GM18502 (cell line): Measurements from ENCODE around the gene ABCA7.

Source experiments
- ATAC-seq: cut with Tn5 transposase; IDR thresholded peaks from one replicate; pipeline ENCODE4 v1.9.1; 2021; ENCODE audit warnings: mild to moderate bottlenecking; ENCODE audit not compliant: unreplicated experiment, poor library complexity

Gene ABCA7

DNA sequence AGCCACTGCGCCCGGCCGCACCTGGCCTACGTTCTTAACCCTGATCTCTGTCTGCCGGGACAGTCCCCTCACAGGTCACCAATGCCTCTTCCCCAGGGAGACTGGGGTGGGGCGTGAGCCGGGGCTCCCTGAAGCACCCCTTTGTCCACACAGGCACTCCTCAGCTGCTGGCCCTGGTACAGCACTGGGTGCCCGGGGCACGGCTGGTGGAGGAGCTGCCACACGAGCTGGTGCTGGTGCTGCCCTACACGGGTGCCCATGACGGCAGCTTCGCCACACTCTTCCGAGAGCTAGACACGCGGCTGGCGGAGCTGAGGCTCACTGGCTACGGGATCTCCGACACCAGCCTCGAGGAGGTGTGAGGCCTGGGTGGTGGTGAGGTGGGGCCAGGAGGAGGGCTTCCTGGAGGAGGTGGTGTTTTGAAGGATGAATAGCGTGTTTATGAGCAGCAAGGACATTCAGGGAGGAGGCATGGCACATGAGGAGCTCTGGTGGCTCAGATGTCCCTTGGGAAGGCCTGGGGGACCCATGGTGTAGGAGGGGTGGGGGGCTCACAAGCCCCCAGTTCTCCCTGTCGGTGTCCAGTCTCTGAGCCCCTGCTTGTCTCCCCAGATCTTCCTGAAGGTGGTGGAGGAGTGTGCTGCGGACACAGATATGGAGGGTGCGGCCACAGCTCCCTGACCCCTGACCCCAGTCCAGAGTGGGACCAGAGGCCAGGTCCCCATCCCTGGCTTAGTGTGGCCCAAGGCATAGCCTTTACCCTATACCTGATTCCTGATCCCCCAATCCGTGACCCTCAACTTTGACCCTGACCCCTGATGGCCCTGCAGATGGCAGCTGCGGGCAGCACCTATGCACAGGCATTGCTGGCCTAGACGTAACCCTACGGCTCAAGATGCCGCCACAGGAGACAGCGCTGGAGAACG is 13.5 kb downstream of the ABCA7 start:
- ATAC-seq: no peak

DNA sequence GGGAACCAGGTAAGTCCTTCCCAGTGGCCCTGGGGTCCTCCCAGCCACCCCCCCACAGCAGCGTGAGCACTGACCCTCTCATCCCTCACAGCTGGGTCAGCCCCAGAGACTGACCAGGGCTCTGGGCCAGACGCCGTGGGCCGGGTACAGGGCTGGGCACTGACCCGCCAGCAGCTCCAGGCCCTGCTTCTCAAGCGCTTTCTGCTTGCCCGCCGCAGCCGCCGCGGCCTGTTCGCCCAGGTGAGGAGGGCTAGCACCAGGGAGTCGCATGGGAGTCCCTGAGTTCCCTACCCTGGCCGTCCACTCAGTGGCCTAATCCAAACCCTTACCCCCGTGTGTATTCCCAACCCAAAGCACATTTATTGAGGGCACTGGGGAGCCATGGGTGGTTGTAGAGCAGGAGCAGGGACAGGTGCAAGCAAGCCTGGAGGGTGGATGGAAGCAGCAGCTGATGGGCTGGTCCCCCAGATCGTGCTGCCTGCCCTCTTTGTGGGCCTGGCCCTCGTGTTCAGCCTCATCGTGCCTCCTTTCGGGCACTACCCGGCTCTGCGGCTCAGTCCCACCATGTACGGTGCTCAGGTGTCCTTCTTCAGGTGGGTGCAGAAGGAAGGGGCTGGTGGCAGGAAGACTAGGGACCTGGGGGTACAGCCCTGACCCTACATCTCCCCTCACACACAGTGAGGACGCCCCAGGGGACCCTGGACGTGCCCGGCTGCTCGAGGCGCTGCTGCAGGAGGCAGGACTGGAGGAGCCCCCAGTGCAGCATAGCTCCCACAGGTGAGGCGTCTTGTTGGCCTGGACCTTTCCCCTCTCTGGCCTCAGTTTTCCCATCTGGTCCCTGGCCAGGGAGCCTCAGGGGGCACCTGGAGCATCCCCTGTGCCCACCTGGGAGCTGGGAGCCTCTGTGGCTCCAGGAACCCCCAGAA is 14.5 kb downstream of the ABCA7 start:
- ATAC-seq: no peak

DNA sequence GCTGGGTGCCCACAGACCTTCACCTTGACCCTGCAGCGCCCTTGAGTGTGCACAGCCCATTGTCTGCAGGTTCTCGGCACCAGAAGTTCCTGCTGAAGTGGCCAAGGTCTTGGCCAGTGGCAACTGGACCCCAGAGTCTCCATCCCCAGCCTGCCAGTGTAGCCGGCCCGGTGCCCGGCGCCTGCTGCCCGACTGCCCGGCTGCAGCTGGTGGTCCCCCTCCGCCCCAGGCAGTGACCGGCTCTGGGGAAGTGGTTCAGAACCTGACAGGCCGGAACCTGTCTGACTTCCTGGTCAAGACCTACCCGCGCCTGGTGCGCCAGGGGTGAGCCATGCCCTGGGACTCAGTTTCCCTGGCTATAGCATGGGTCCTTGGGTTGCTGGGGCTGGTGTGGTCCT is 15.1 kb downstream of the ABCA7 start:
- ATAC-seq: no peak

DNA sequence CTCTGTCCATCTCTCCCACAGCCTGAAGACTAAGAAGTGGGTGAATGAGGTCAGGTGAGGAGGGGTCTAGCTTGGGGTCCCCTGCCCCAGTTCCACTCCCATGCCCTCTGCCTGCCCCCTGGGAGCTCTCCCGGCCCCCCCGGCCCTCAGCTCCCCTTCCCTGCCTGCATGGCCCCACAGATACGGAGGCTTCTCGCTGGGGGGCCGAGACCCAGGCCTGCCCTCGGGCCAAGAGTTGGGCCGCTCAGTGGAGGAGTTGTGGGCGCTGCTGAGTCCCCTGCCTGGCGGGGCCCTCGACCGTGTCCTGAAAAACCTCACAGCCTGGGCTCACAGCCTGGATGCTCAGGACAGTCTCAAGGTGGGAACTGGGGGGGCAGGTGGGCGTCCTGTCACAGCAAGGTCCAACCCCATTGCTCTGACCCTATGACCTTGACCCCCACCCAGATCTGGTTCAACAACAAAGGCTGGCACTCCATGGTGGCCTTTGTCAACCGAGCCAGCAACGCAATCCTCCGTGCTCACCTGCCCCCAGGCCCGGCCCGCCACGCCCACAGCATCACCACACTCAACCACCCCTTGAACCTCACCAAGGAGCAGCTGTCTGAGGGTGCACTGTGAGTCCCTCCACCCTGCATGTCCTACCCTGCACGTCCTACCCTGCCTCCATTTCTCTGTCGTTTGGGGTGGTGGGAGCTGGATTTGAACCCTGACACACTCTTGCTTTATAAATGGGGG is 16.1 kb downstream of the ABCA7 start:
- no peak for ATAC-seq

DNA sequence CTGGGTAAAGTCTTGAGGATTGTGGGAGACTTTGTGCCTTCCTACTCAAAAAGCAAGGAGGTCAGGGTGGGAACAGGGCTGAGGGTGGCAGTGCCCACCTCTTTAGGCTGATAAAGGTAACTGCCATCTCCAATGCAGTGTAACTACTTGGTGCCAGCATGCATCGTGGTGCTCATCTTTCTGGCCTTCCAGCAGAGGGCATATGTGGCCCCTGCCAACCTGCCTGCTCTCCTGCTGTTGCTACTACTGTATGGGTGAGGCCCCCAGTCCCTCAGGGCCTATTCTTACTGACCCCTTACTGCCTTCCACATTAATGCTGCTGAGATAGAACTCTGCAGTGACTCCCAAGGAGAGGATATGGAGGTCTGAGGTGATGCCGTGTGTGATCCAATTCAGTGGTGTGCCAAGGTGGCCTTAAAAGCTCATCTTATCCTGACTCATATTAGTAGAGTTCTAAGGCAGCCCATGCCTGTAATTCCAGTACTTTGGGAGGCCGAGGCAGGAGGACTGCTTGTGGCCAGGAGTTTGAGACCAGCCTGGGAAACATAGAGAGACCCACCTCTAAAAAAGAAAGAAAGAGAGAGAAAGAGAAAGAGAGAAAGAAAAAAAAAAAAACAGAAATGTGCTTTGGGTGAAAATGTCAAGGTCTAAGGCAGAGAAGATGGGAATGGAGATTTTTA is 17.4 kb downstream of the ABCA7 start:
- ATAC-seq: no peak

DNA sequence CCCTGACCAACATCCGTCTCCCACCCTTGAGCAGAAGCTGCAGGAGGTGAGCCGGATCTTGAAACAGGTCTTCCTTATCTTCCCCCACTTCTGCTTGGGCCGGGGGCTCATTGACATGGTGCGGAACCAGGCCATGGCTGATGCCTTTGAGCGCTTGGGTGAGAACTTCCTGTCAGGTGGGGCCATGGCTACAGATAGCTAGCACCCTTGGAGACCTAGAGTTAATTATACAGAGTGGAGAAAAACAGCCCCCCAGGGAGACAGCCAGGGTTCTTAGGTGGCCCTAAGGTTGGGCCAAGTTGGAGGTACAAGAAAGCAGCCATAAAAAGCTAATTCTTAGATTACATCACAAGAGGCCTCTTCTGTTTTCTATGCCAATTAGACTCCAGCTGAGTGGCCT is 18.2 kb downstream of the ABCA7 start:
- ATAC-seq: no peak

DNA sequence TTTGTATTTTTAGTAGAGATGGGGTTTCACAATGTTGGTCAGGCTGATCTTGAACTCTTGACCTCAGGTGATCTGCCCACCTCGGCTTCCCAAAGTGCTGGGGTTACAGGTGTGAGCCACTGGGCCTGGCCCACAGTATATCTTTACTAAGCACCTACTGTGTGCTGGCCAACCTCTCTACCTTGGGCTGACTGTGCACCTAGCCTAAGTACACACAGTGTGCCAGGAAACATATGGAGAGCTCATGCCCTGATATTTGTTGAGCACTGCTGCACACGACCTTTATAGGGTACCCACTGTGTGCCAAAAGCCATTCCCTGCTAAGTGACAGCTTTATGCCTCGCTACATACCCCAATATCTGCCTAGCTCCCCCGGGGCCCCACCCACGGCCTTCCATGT is 20.8 kb downstream of the ABCA7 start:
- ATAC-seq: no peak

DNA sequence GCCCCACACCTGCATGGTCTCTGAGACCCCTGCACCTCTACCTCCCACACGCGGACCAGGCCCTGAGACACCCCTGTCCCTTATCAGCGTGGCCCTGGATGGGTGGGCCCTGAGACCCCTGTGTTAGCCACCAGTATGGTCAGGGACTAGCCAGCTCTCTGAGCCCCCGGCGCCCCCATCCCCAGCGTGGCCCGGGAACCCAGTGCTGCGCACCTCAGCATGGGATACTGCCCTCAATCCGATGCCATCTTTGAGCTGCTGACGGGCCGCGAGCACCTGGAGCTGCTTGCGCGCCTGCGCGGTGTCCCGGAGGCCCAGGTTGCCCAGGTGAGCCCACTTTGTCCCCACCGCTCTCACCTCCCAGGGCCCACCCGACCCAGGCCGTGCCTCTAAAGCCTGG is 22.1 kb downstream of the ABCA7 start:
- no peak for ATAC-seq

DNA sequence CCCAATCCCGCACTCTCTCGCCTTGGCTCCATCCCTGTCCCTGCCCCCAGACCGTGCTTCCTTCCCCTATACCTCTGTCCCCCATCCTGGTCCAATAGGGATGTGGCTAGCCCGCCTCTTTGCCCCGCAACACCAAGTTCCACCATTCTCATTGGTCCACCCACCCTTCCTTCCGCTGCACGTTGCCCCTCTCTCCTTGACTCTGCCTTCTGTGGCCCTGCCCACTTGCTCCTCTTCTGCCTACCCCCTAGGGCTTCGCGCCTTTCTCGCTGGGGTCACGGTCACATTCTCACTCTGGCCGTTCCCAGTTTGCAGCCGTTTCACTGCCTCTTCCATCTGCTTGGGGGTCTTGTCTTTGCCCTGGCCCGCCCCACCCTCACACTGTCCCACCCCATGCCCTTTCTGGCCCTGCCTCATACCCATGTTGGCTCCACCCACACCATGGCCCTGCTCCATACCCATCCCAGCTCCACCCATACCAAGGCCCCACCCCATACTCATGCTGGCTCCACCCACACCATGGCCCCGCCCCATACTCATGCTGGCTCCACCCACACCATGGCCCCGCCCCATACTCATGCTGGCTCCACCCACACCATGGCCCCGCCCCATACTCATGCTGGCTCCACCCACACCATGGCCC is 22.6 kb downstream of the ABCA7 start:
- ATAC-seq: no peak

DNA sequence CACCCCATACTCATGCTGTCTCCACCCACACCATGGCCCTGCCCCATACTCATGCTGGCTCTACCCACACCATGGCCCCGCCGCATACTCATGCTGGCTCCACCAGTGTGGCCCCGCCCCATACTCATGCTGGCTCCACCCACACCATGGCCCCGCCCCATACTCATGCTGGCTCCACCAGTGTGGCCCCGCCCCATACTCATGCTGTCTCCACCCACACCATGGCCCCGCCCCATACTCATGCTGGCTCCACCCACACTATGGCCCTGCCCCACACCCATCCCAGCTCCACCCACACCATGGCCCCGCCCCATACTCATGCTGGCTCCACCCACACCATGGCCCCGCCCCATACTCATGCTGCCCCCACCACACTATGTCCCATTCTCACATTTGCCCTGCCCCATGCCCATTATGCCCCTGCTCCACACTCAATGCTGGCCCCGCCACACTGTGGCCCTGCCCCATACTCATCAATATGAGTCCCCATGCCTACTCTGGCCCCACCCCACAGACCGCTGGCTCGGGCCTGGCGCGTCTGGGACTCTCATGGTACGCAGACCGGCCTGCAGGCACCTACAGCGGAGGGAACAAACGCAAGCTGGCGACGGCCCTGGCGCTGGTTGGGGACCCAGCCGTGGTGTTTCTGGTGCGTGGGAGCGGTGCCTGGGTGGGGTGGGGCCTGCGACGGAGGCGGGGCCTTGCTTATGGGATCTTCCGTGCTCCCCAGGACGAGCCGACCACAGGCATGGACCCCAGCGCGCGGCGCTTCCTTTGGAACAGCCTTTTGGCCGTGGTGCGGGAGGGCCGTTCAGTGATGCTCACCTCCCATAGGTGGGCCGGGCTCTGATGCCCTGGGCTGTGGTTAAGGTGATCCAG is 23.4 kb downstream of the ABCA7 start:
- no peak for ATAC-seq

DNA sequence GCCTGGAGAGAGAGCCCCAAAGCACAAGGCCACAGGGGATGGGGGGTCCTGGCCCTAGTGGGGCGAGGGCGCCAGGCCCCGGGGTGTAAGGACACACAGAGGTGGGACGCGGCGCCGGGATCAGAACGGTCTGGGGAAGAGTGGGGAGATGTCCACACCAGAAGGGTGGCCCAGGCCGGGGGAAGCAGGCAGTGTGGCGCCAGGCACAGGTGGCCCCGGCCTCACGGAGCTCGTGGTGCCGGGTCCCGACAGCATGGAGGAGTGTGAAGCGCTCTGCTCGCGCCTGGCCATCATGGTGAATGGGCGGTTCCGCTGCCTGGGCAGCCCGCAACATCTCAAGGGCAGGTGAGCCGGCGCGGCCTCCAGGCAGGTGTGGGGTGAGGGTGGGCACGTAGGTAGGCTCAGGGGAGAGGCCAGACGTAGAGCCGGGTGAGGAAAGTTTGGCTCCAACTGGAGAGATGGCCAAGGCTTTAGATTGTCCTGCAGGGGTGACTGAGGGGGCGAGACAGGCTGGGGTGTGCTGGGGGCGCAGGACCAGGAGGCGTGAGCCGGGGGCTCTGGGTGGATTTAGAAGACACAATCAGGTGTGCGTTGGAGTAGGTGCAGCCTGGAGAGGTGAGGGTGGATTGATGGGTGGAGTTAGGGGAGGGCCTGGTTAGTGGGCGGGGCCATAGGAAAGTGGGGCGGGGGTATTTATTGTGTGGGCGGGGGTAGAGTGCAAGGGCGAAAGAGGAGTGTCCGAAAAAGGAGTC is 24.2 kb downstream of the ABCA7 start:
- no peak for ATAC-seq

DNA sequence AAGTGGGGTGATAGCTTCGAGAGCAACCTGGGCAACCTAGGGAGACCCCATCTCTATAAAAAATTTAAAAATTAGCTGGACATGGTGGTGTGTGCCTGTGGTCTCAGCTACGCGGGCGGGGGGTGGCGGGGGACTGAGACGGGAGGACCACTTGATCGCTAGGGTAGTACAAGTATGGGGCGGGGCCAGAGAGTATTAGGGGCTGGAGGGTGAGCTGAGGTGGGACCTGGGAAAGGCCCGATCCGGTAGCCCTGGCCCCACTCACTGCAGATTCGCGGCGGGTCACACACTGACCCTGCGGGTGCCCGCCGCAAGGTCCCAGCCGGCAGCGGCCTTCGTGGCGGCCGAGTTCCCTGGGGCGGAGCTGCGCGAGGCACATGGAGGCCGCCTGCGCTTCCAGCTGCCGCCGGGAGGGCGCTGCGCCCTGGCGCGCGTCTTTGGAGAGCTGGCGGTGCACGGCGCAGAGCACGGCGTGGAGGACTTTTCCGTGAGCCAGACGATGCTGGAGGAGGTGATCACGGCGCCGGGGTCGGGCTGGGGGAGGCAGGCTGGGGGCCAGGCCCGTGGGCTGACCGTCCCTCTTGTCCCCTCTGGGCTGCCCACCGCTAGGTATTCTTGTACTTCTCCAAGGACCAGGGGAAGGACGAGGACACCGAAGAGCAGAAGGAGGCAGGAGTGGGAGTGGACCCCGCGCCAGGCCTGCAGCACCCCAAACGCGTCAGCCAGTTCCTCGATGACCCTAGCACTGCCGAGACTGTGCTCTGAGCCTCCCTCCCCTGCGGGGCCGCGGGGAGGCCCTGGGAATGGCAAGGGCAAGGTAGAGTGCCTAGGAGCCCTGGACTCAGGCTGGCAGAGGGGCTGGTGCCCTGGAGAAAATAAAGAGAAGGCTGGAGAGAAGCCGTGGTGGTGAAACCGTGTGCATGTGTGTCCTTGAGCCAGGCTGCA is 25.0 kb downstream of the ABCA7 start:
- ATAC-seq: no peak

DNA sequence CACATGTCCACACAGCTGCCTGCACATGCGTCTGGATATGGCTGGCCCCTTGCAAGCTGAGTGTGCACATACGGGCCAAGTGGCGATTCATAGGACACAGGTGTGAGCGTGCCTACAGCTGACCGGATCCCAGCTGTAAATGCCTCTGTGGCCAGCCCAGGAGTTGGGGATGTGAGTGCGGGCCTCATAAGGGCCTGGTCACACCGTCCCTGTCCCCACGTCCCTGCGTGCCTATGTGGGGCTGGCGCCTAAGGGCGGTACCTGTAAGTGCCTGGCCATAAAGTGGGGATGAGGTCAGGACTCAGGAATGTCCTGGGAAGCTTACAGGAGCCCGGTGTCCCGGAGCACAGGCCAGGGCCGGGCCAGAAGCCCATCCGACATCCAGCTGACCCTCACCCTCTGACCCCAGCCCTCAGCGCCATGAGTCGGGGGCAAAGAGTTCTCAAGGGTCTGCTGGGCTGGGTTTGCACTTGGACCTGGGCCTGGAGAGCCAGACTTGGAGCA is 25.8 kb downstream of the ABCA7 start:
- ATAC-seq: no peak

DNA sequence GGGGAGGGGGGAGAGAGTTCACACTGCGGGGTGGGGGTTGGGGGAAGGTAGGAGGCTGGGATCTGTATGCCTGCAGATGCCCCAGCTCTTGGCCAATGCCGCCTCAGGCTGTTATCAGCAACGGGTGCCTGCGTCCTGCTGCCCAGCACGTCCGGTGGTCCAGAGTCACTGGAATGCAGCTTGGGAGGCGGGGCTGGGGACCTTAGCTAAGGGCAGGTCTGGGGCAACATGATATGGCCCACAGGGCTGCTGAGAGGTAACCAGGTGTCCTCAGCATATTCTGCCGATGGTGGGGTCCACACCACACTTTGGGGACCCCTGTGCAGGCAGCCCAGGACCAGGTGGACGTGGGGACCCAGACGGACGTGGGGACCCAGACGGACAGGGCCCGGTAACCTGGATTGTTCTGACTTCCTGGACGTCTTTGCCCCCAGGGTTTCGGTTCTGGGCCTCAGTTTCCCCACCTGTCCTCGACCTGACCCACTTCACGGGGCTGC is 26.4 kb downstream of the ABCA7 start:
- no peak for ATAC-seq

DNA sequence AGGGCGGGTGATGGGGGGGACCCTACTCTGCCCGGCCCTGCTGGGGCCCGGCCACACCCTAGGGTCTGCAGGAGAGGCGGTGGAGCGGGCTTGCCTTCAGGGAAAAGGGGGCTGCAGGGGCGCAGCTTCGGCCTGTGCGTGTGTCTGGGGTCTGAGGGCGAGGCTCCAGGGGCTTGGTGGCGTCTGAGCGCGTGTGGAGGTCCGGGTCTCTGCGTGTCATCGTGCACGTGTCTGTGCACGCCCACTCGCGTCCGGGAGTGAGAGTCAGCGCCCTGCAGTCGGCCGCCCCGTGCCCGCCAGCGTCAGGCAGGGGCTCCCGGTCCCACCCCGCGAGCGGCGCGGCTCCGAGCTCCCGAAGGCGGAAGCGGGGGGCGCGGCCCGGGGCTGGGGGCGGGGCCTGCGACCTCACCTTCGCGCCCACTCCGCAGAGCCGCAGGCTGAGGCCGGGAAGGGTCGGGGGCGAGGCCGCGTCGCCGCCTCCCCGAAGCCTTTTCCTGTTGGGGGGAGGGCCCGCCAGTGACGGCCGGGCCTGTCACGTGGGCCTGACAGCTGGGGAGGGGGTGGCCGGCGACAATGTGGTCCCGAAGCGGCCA is 26.9 kb downstream of the ABCA7 start, which contains the start of gene ARHGAP45:
ARHGAP45 (plus strand) TSS at position 420 of the 593 bp plus-strand sequence. CDS start 239 bp downstream, outside the sequence.
- peak; percentile 38 for ATAC-seq
